IMR-90 (cell line): ENCODE results near the gene MTNR1B. TPM values are rescaled to one million over a fixed set of nuclear protein-coding genes. Genes with fewer than 3 reads are reported as not detected.

ENCODE experiments used
- ATAC-seq: fragments of 200-7000 bp; cut with Tn5 transposase; 2 replicates; pipeline ENCODE4 v1.9.1; 2020; ENCODE audit warnings: low read depth, mild to moderate bottlenecking, moderate library complexity
- Bru-seq: library from RNA; stranded (reverse); fragments of 400-500 nt; gene quantifications from one replicate; lab custom pipeline; 2021; lab: Mats Ljungman, UMichigan
- BruChase-seq, 2 experiments: library from RNA; stranded (reverse); fragments of 400-500 nt; gene quantifications; one replicate each; lab custom pipeline; 2021; lab: Mats Ljungman, UMichigan
- BruUV-seq: library from RNA; stranded (reverse); fragments of 400-500 nt; replicated peaks from 2 replicates; lab custom pipeline; 2021; lab: Mats Ljungman, UMichigan
- CTCF ChIA-PET: fragments of 300-600 bp; formaldehyde crosslinking; extraction: SDS; loops from one replicate; lab custom pipeline; 2021; ENCODE audit warnings: antibody characterized with exemption; lab: Yijun Ruan, JAX
- POLR2A ChIA-PET: fragments of 300-600 bp; sonication (Branson Sonifier 250); formaldehyde crosslinking; loops from one replicate; lab custom pipeline; 2022; ENCODE audit warnings: antibody characterized with exemption; ENCODE audit not compliant: unreplicated experiment; lab: Charles Lee
- DNase-seq: peaks from one replicate; pipeline ENCODE4 v3.0.0; 2013
- H2AFZ ChIP-seq: replicated peaks from 2 replicates; pipeline ENCODE3; 2013; ENCODE audit warnings: low read length, mild to moderate bottlenecking; ENCODE audit not compliant: poor library complexity
- H2AK5ac ChIP-seq: 2 replicates; pipeline ENCODE4 v1.6.1; 2013; ENCODE audit warnings: low read depth, low read length, inconsistent platforms
- H2AK9ac ChIP-seq: replicated peaks from 2 replicates; pipeline ENCODE3; 2013; ENCODE audit warnings: mild to moderate bottlenecking, low read depth, low read length, moderate library complexity; ENCODE audit not compliant: poor library complexity
- H2BK120ac ChIP-seq: 2 replicates; pipeline ENCODE4 v1.6.1; 2013; ENCODE audit warnings: low read depth, low read length, inconsistent platforms
- H2BK15ac ChIP-seq: 3 replicates; pipeline ENCODE4 v1.6.1; 2013; ENCODE audit warnings: low read depth, low read length, inconsistent platforms
- H2BK20ac ChIP-seq: 2 replicates; pipeline ENCODE4 v1.6.1; 2013; ENCODE audit warnings: low read depth, mild to moderate bottlenecking, inconsistent platforms, low read length, moderate library complexity
- H2BK5ac ChIP-seq: 2 replicates; pipeline ENCODE4 v1.6.1; 2013; ENCODE audit warnings: mild to moderate bottlenecking, low read depth, low read length, inconsistent platforms; ENCODE audit not compliant: poor library complexity, severe bottlenecking
- H3K14ac ChIP-seq: replicated peaks from 2 replicates; pipeline ENCODE4 v1.6.1; 2013; ENCODE audit warnings: low read depth, low read length, inconsistent platforms
- H3K18ac ChIP-seq: 2 replicates; pipeline ENCODE4 v1.6.1; 2013; ENCODE audit warnings: low read depth, low read length, control low read depth
- H3K23ac ChIP-seq: 2 replicates; pipeline ENCODE4 v1.6.1; 2013; ENCODE audit warnings: low read depth, low read length, inconsistent platforms
- H3K27ac ChIP-seq: 2 replicates; pipeline ENCODE4 v1.5.1; 2013; ENCODE audit warnings: mild to moderate bottlenecking, control low read depth, low read length; ENCODE audit not compliant: insufficient read depth
- H3K27me3 ChIP-seq: 2 replicates; pipeline ENCODE4 v1.6.1; 2013; ENCODE audit warnings: low read length; ENCODE audit not compliant: control insufficient read depth, insufficient read depth
- H3K36me3 ChIP-seq: 2 replicates; pipeline ENCODE4 v1.6.1; 2013; ENCODE audit warnings: low read length, mixed read lengths; ENCODE audit not compliant: control insufficient read depth, insufficient read depth
- H3K4ac ChIP-seq: 2 replicates; pipeline ENCODE4 v1.6.1; 2013; ENCODE audit warnings: low read depth, low read length, inconsistent platforms
- H3K4me1 ChIP-seq: 2 replicates; pipeline ENCODE4 v1.6.1; 2013; ENCODE audit warnings: low read length, mixed read lengths; ENCODE audit not compliant: control insufficient read depth, insufficient read depth
- H3K4me2 ChIP-seq: 2 replicates; pipeline ENCODE4 v1.6.1; 2013; ENCODE audit warnings: low read depth, mild to moderate bottlenecking, control low read depth, low read length, moderate library complexity
- H3K4me3 ChIP-seq: 2 replicates; pipeline ENCODE4 v1.5.1; 2013; ENCODE audit warnings: low read depth, mild to moderate bottlenecking, control low read depth, low read length, moderate library complexity; ENCODE audit not compliant: insufficient read depth
- H3K56ac ChIP-seq: 2 replicates; pipeline ENCODE4 v1.6.1; 2013; ENCODE audit warnings: low read length, inconsistent platforms; ENCODE audit not compliant: insufficient read depth; ENCODE audit errors: extremely low read depth
- H3K79me1 ChIP-seq, 2 experiments: 2 replicates each; pipeline ENCODE4 v1.6.1; 2013; ENCODE audit warnings: low read length in 2 of 2, inconsistent platforms in 1 of 2, low read depth in 1 of 2
- H3K9ac ChIP-seq: 2 replicates; pipeline ENCODE4 v1.6.1; 2013; ENCODE audit warnings: low read depth, low read length, control low read depth
- H3K9me1 ChIP-seq: 2 replicates; pipeline ENCODE4 v1.6.1; 2013; ENCODE audit warnings: low read length, inconsistent platforms; ENCODE audit not compliant: insufficient read depth
- H3K9me3 ChIP-seq: 2 replicates; pipeline ENCODE4 v1.6.1; 2013; ENCODE audit warnings: low read length; ENCODE audit not compliant: control insufficient read depth, insufficient read depth
- H4K20me1 ChIP-seq: 2 replicates; pipeline ENCODE4 v1.6.1; 2013; ENCODE audit warnings: low read length, inconsistent platforms; ENCODE audit not compliant: insufficient read depth
- H4K5ac ChIP-seq: 2 replicates; pipeline ENCODE4 v1.6.1; 2013; ENCODE audit warnings: mild to moderate bottlenecking, low read depth, low read length, control low read depth
- H4K8ac ChIP-seq, 2 experiments: 2 replicates each; pipeline ENCODE4 v1.6.1; 2013; ENCODE audit warnings: low read depth in 2 of 2, low read length in 2 of 2, control low read depth in 1 of 2, inconsistent platforms in 1 of 2
- H4K91ac ChIP-seq: 2 replicates; pipeline ENCODE4 v1.6.1; 2013; ENCODE audit warnings: low read depth, low read length, inconsistent platforms; ENCODE audit not compliant: insufficient read depth
- CEBPB ChIP-seq: IDR thresholded peaks from 2 replicates; pipeline ENCODE4 v1.6.1; 2012; ENCODE audit warnings: low read depth, low read length, improper control_type of control experiment
- WGBS, 2 experiments: methylation state at CpG; one replicate each; pipeline versions ENCODE4 v1.1.5 to v1.1.7; 2013; ENCODE audit warnings: missing lambda C conversion rate in 2 of 2; ENCODE audit not compliant: insufficient read length in 1 of 2; ENCODE audit errors: extremely low coverage in 2 of 2; 5-methylcytosine and 5-hydroxymethylcytosine counted together
- dilution Hi-C: fragments of 300-500 bp; cut with HindIII; formaldehyde crosslinking; loops from one replicate; pipeline ENCODE4 v1.14.3; 2018; ENCODE audit warnings: low sequenced_read_pairs; ENCODE audit not compliant: unreplicated experiment
- in situ Hi-C: fragments of 300-500 bp; cut with MboI; formaldehyde crosslinking; loops from 3 replicates; pipeline ENCODE4 v1.14.3; 2019; ENCODE audit warnings: low sequenced_read_pairs, inconsistent platforms, mixed read lengths
- intact Hi-C: fragments of 100-400 bp; cut with micrococcal nuclease; formaldehyde crosslinking; loops from 2 replicates; pipeline ENCODE4 v1.10.0; 2022
- long read RNA-seq: library from polyadenylated mRNA; unstranded; transcript quantifications from one replicate; pipeline ENCODE4 v2.0.0, GENCODE V29; 2021; ENCODE audit not compliant: unreplicated experiment
- polyA plus RNA-seq, 3 experiments: library from polyadenylated mRNA; depleted of rRNA; stranded (reverse); fragments of >200 nt; gene quantifications; 2 replicates each; pipeline ENCODE4 v1.2.3, GENCODE V29; 2012; ENCODE audit warnings: low replicate concordance in 1 of 3
- total RNA-seq: library from RNA; depleted of rRNA; stranded (reverse); fragments of >200 nt; gene quantifications from 2 replicates; pipeline ENCODE4 v1.2.3, GENCODE V29; 2012; rRNA removed

MTNR1B gene
- total RNA-seq (under 0.01 TPM in 1 of 2 replicates, not detected in the other), polyA plus RNA-seq (2012; rRNA removed) (0.07 TPM in 1 of 2 replicates, not detected in the other), Bru-seq, nascent RNA (percentile 7 among the genes with signal in this experiment), BruChase-seq, experiment 1, labeled RNA remaining after a 6-hour chase (percentile 12 among the genes with signal in this experiment), BruChase-seq, experiment 2, labeled RNA remaining after a 2-hour chase (percentile 14 among the genes with signal in this experiment)
- 0.02 TPM in 1 of 2 replicates, not detected in the other for polyA plus RNA-seq (2012; cell fraction: cytosol; rRNA removed)
- 0.09 and 0.10 TPM in 2 replicates for polyA plus RNA-seq (2012; cell fraction: nucleus; rRNA removed; ENCODE audit: low replicate concordance)
- long read RNA-seq: 0 reads

DNA sequence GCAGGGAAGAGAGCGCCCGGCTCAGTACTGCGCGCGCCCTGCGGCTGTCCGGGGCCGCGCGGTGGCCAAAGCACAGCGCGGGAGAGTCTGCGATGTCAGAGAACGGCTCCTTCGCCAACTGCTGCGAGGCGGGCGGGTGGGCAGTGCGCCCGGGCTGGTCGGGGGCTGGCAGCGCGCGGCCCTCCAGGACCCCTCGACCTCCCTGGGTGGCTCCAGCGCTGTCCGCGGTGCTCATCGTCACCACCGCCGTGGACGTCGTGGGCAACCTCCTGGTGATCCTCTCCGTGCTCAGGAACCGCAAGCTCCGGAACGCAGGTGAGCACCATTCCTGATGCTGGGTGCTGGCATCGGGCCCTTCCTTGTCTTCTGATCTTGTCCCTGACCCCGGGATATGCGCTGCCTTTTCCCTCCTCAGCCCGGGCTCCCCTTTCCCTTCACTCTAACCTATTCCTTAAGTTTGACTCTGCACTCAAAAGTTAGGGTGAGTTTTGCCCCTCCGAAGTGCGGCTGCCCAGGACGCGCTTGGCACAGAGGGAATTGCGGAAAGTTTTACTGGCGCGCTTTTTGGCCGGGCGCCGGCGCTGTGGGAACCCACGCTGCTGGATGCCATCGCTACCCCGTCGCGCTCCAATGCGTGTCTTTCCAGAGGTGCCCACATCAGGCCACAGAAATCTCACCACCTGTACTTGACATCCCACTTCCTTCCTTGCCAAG is at the start of gene MTNR1B:
Gene MTNR1B (plus strand): TSS at position 18 of the 714 bp plus-strand sequence. CDS start 75 bp downstream, at position 93.
- no peak for TF ChIP-seq CEBPB
- no peak within 1 kb of the TSS for H3K4ac ChIP-seq
- no peak within 1 kb of the TSS for H2BK5ac ChIP-seq
- in situ Hi-C loops: no loop called here
- ChIA-PET POLR2A (no interaction called here), CTCF (interaction anchor here (1.0 kb wide), 1 partner anchor 15 kb away, joined by 3 read pairs; no protein-coding TSS in a partner anchor)
- H4K5ac ChIP-seq: no peak within 1 kb of the TSS
- no peak within 1 kb of the TSS for H4K91ac ChIP-seq
- H3K79me1 ChIP-seq: no peaks in the 10 kb centered on the region
- ATAC-seq (peak; percentile 81), DNase-seq (no peak)
- no peaks in the 10 kb centered on the region for H3K9me3 ChIP-seq
- H3K4me3 ChIP-seq: no peak within 1 kb of the TSS; the same call in 1 of the 2 replicates
- peaks cover 8% of the 10 kb centered on the region for H3K27me3 ChIP-seq
- no peak within 1 kb of the TSS for H3K18ac ChIP-seq
- no peak within 1 kb of the TSS for H3K56ac ChIP-seq
- peak within 1 kb of the TSS; percentile 90 for H2AFZ ChIP-seq
- H2BK20ac ChIP-seq: no peak within 1 kb of the TSS
- 10% methylated on average over 21 of the region's 58 CpGs; no CpG with 5 or more reads in 1 of the 2 experiments for WGBS, 2 experiments
- H4K8ac ChIP-seq: no peak within 1 kb of the TSS
- H2BK120ac ChIP-seq: no peak within 1 kb of the TSS
- no peak within 1 kb of the TSS for H2AK9ac ChIP-seq
- peaks cover 5% of the 10 kb centered on the region; the same call in 1 of the 2 replicates for H3K9me1 ChIP-seq
- H3K27ac ChIP-seq: no peak within 1 kb of the TSS
- H3K4me1 ChIP-seq: 0 out of 2 replicates have a peak, but pooled peaks cover 3% of the 10 kb centered on the region
- H3K23ac ChIP-seq: peak within 1 kb of the TSS; percentile 67; the same call in 1 of the 2 replicates
- dilution Hi-C loops: no loop called here
- no peaks in the 10 kb centered on the region for H3K36me3 ChIP-seq
- H3K14ac ChIP-seq: no peak within 1 kb of the TSS
- H3K9ac ChIP-seq: no peak within 1 kb of the TSS
- H4K20me1 ChIP-seq: no peaks in the 10 kb centered on the region
- peak within 1 kb of the TSS; percentile 83 for H3K4me2 ChIP-seq
- no TSS peak for BruUV-seq
- intact Hi-C loops: no loop called here
- no peak within 1 kb of the TSS for H2AK5ac ChIP-seq
- H2BK15ac ChIP-seq: no peak within 1 kb of the TSS; the same call in 2 of the 3 replicates
